GM18526 (cell line): Measurements from ENCODE around the gene PACRG.

ENCODE experiments used
- POLR2A ChIP-seq: IDR thresholded peaks from 3 replicates; pipeline ENCODE4 v1.6.1; 2011; ENCODE audit not compliant: insufficient read length; ENCODE audit errors: extremely low read depth

PACRG gene

GRCh38 chr6:163364641-163365040 lies 636.9 kb downstream of the PACRG start:
- TF ChIP-seq POLR2A = no peak
